Right lobe of liver (tissue), 4 donors: ENCODE results near the gene ZFYVE16.

Experiments
- POLR2A ChIP-seq: fragments of 450-650 bp; IDR thresholded peaks from one replicate; pipeline ENCODE4 v1.6.1; 2017; ENCODE audit warnings: antibody characterized with exemption, mild to moderate bottlenecking
- TF ChIP-seq, protein P1 (sequence below), 4 donors: fragments of 200-600 bp in 3 of 4; fragments of 450-650 bp in 1 of 4; IDR thresholded peaks; one replicate each; pipeline versions ENCODE4 v1.5.1 to v1.8.0; 2016 to 2022; ENCODE audit warnings: antibody characterized with exemption in 4 of 4, mild to moderate bottlenecking in 2 of 4
- donor health status: DM: no; HTN: no; CAD: no.
- donor health status: DM: no; HTN: no; CAD: no.
- donor health status: DM: no; HTN: yes; CAD: no.

GRCh38 chr5:80368661-80369480 lies 39.0 kb upstream of the ZFYVE16 start:
- TF ChIP-seq, protein P1, sequence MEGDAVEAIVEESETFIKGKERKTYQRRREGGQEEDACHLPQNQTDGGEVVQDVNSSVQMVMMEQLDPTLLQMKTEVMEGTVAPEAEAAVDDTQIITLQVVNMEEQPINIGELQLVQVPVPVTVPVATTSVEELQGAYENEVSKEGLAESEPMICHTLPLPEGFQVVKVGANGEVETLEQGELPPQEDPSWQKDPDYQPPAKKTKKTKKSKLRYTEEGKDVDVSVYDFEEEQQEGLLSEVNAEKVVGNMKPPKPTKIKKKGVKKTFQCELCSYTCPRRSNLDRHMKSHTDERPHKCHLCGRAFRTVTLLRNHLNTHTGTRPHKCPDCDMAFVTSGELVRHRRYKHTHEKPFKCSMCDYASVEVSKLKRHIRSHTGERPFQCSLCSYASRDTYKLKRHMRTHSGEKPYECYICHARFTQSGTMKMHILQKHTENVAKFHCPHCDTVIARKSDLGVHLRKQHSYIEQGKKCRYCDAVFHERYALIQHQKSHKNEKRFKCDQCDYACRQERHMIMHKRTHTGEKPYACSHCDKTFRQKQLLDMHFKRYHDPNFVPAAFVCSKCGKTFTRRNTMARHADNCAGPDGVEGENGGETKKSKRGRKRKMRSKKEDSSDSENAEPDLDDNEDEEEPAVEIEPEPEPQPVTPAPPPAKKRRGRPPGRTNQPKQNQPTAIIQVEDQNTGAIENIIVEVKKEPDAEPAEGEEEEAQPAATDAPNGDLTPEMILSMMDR (IDR thresholded peaks at IDR 0.05): no peak
- no peak for TF ChIP-seq POLR2A
